ENCODE results near the gene MLLT11.

GRCh38 chr1:151054971-151055547 is 5.1 kb upstream of the MLLT11 start:
- TF ChIP-seq CTCF (conservative IDR thresholded peaks at IDR 0.05), result no peak
- no peak for TF ChIP-seq ZFX (IDR thresholded peaks at IDR 0.05)
